ENCODE results near the gene TMEM222. TPM values are rescaled to one million over a fixed set of nuclear protein-coding genes. Genes with fewer than 3 reads are reported as not detected.

Gene TMEM222
- polyA plus RNA-seq, 1 of the 3 experiments (the other 2 are of a cell fraction) = 51.7 TPM

DNA sequence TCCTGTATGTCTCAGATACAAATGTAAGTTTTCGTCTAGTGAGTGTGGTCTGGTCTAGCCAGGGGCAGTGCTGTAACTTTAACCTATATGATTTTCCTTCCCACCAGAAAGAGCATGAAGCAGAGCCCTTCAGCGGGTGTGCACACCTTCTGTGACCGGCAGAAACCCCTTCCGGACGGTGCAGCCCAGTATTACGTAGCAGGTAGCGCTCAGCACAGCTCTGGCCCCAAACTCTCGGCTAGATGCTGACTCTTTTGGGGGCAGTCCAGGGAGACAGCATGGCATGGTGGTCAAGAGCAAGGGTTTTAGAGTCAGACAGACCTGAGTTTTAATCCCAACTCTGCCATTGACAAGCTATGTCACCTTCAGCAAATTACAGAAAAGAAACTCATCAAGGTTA, 28.0 kb upstream of the TMEM222 start:
- no peak overlapping the region for H3K4me2 ChIP-seq
- H3K9ac ChIP-seq = no peak overlapping the region
- no peaks in the 10 kb centered on the region for H4K20me1 ChIP-seq (ENCODE audit: insufficient read depth)
- H3K4me1 ChIP-seq (ENCODE audit: control insufficient read depth in 1 of 2, insufficient read depth in 2 of 2, low read depth in 1 of 2, low read length in 1 of 2) = peaks cover 5 to 22% of the 10 kb centered on the region in 2 experiments
- no peaks in the 10 kb centered on the region for H3K27me3 ChIP-seq (ENCODE audit: insufficient read depth)
- no peak overlapping the region for H3K4me3 ChIP-seq (ENCODE audit: low read depth in 2 of 2, low read length in 1 of 2)
- no peaks in the 10 kb centered on the region for H3K79me2 ChIP-seq (ENCODE audit: insufficient read depth)
- H3K36me3 ChIP-seq (replicated peaks in 1 of 2; ENCODE audit: control insufficient read depth in 1 of 2, insufficient read depth in 2 of 2, low read length in 1 of 2) = peaks cover 3 to 31% of the 10 kb centered on the region in 2 experiments
- no peak overlapping the region for H3K27ac ChIP-seq (ENCODE audit: low read depth in 2 of 2, low read length in 1 of 2)
- POLR2A ChIA-PET = no interaction called here
- H3K9me3 ChIP-seq = no peaks in the 10 kb centered on the region
- whole genome bisulfite sequencing (ENCODE audit: low lambda C conversion rate) = 86% methylated on average over 5 of the region's 8 CpGs
- CTCF ChIA-PET = interaction anchor here (0.7 to 23.3 kb wide), 14 partner anchors 12 to 313 kb away, joined by 3 to 731 read pairs (median 4); partner anchors contain the start of genes CD164L2, GPR3 and MAP3K6
- no peaks in the 10 kb centered on the region for H3K9me2 ChIP-seq
- peaks cover under 1% of the 10 kb centered on the region for H3F3A ChIP-seq (replicated peaks; ENCODE audit: insufficient read depth)
- H2AFZ ChIP-seq (ENCODE audit: low read depth) = no peak overlapping the region
- no peak for DNase-seq
- TF ChIP-seq, protein P1, sequence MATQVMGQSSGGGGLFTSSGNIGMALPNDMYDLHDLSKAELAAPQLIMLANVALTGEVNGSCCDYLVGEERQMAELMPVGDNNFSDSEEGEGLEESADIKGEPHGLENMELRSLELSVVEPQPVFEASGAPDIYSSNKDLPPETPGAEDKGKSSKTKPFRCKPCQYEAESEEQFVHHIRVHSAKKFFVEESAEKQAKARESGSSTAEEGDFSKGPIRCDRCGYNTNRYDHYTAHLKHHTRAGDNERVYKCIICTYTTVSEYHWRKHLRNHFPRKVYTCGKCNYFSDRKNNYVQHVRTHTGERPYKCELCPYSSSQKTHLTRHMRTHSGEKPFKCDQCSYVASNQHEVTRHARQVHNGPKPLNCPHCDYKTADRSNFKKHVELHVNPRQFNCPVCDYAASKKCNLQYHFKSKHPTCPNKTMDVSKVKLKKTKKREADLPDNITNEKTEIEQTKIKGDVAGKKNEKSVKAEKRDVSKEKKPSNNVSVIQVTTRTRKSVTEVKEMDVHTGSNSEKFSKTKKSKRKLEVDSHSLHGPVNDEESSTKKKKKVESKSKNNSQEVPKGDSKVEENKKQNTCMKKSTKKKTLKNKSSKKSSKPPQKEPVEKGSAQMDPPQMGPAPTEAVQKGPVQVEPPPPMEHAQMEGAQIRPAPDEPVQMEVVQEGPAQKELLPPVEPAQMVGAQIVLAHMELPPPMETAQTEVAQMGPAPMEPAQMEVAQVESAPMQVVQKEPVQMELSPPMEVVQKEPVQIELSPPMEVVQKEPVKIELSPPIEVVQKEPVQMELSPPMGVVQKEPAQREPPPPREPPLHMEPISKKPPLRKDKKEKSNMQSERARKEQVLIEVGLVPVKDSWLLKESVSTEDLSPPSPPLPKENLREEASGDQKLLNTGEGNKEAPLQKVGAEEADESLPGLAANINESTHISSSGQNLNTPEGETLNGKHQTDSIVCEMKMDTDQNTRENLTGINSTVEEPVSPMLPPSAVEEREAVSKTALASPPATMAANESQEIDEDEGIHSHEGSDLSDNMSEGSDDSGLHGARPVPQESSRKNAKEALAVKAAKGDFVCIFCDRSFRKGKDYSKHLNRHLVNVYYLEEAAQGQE (IDR thresholded peaks at IDR 0.05; ENCODE audit: low read depth, low read length) = no peak
- TF ChIP-seq SIN3A (IDR thresholded peaks at IDR 0.05; ENCODE audit: borderline replicate concordance, low read depth, low read length) (no peak), FOSL2 (IDR thresholded peaks at IDR 0.05; ENCODE audit: borderline replicate concordance, low read depth) (no peak), EZH2phosphoT487 (IDR thresholded peaks at IDR 0.05; ENCODE audit: borderline replicate concordance, low read depth) (no peak), FOXJ3 (CRISPR knock-in tag; IDR thresholded peaks at IDR 0.05) (no peak), ELF1 (IDR thresholded peaks at IDR 0.05) (no peak), RXRA (IDR thresholded peaks at IDR 0.05; ENCODE audit: borderline replicate concordance, low read depth) (no peak), RAD21 (IDR thresholded peaks at IDR 0.05; ENCODE audit: low read length) (no peak), RCOR1 (IDR thresholded peaks at IDR 0.05; ENCODE audit: low read length) (no peak), TAF1 (IDR thresholded peaks at IDR 0.05; ENCODE audit: borderline replicate concordance, low read depth, low read length) (no peak), NRF1 (IDR thresholded peaks at IDR 0.05; ENCODE audit: low read depth, low read length) (no peak)
- TF ChIP-seq, protein P2, sequence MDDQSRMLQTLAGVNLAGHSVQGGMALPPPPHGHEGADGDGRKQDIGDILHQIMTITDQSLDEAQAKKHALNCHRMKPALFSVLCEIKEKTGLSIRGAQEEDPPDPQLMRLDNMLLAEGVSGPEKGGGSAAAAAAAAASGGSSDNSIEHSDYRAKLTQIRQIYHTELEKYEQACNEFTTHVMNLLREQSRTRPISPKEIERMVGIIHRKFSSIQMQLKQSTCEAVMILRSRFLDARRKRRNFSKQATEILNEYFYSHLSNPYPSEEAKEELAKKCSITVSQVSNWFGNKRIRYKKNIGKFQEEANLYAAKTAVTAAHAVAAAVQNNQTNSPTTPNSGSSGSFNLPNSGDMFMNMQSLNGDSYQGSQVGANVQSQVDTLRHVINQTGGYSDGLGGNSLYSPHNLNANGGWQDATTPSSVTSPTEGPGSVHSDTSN (IDR thresholded peaks at IDR 0.05) = no peak
- TF ChIP-seq, protein P3, sequence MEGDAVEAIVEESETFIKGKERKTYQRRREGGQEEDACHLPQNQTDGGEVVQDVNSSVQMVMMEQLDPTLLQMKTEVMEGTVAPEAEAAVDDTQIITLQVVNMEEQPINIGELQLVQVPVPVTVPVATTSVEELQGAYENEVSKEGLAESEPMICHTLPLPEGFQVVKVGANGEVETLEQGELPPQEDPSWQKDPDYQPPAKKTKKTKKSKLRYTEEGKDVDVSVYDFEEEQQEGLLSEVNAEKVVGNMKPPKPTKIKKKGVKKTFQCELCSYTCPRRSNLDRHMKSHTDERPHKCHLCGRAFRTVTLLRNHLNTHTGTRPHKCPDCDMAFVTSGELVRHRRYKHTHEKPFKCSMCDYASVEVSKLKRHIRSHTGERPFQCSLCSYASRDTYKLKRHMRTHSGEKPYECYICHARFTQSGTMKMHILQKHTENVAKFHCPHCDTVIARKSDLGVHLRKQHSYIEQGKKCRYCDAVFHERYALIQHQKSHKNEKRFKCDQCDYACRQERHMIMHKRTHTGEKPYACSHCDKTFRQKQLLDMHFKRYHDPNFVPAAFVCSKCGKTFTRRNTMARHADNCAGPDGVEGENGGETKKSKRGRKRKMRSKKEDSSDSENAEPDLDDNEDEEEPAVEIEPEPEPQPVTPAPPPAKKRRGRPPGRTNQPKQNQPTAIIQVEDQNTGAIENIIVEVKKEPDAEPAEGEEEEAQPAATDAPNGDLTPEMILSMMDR (IDR thresholded peaks at IDR 0.05) = no peak
- TF ChIP-seq, protein P4, sequence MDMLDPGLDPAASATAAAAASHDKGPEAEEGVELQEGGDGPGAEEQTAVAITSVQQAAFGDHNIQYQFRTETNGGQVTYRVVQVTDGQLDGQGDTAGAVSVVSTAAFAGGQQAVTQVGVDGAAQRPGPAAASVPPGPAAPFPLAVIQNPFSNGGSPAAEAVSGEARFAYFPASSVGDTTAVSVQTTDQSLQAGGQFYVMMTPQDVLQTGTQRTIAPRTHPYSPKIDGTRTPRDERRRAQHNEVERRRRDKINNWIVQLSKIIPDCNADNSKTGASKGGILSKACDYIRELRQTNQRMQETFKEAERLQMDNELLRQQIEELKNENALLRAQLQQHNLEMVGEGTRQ (IDR thresholded peaks at IDR 0.05; ENCODE audit: borderline replicate concordance, low read depth, low read length) = no peak

All from SK-N-SH (cell line).